Progenitor cell of endocrine pancreas (in vitro differentiated cells): ENCODE data around the gene PRKCSH. TPM values are rescaled to one million over a fixed set of nuclear protein-coding genes. Genes with fewer than 3 reads are reported as not detected.

Experiments used
- DNase-seq: peaks from one replicate; pipeline ENCODE4 v3.0.0; 2021; ENCODE audit warnings: low spot score; ENCODE audit not compliant: unreplicated experiment
- H3K27ac Mint-ChIP-seq: 2 replicates; pipeline ENCODE4 v1.8.0; 2021; ENCODE audit warnings: mild to moderate bottlenecking, moderate library complexity, mixed read lengths
- H3K27me3 Mint-ChIP-seq: 2 replicates; pipeline ENCODE4 v1.8.0; 2021; ENCODE audit warnings: mixed read lengths
- H3K36me3 Mint-ChIP-seq: 2 replicates; pipeline ENCODE4 v1.8.0; 2022; ENCODE audit warnings: mixed read lengths; ENCODE audit not compliant: insufficient read depth
- H3K4me1 Mint-ChIP-seq: 2 replicates; pipeline ENCODE4 v1.8.0; 2021; ENCODE audit warnings: low read depth, mixed read lengths
- H3K4me3 Mint-ChIP-seq: 2 replicates; pipeline ENCODE4 v1.8.0; 2021; ENCODE audit warnings: low read depth, mild to moderate bottlenecking, moderate library complexity, mixed read lengths
- H3K9me3 Mint-ChIP-seq: 2 replicates; pipeline ENCODE4 v1.8.0; 2021; ENCODE audit warnings: low read depth, mixed read lengths
- total RNA-seq: library from RNA; stranded (reverse); gene quantifications from 2 replicates; pipeline ENCODE4 v1.2.1, GENCODE V29; 2021
- TF ChIP-seq, protein P1 (sequence below): fragments of 200-600 bp; sonication (generic); IDR thresholded peaks from one replicate; pipeline ENCODE4 v1.5.0; 2021; ENCODE audit warnings: antibody characterized with exemption, mild to moderate bottlenecking; ENCODE audit not compliant: unreplicated experiment

PRKCSH gene
- total RNA-seq, 1 donor from 2014 or later: 437 TPM

DNA sequence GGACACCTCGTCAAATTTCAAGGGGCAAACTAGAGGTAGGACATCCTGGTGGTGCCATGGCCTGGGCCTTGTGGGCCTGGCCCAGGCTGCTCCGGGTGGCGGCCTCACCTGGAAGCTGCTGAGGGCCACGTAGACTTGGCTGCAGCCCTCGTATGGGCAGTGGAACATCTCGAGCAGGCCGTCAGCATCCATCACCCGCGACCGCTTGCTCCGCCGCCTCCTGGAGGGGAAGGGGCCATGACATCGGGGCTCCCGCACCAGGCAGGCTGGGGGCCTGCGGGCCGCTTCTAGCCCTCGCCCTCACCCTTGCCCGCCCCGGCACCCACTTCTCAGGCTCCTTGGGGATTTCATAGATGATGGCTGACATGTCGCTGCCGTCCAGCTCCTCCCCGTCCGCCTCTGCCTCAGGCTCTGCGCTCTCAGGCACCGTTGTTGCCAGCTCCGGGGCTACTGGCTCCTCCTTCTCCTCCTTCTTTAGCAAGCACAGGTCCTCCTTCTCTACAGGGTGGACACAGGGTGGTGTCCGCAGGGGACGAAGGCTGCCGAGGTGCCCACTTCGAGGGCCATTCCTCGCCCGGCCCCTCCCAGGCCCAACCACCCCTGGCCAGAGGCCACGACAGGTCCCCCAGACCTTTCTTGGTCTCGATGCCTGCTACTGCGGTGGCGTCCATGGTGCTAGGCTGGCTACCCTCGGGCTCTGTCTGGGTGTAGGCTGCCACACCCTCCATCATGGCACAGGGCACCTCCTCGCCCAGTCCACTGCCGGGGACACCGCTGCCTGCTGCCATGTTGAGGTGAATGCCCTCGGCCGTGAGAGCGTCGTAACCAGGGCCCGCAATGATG, 51.4 kb downstream of the PRKCSH start:
- Mint-ChIP-seq H3K4me3 (no peak overlapping the region), H3K27me3 (peaks cover 11% of the 10 kb centered on the region), H3K36me3 (peaks cover 14% of the 10 kb centered on the region), H3K27ac (no peak overlapping the region), H3K9me3 (no peaks in the 10 kb centered on the region), H3K4me1 (peaks cover 1% of the 10 kb centered on the region)
- TF ChIP-seq, protein P1, sequence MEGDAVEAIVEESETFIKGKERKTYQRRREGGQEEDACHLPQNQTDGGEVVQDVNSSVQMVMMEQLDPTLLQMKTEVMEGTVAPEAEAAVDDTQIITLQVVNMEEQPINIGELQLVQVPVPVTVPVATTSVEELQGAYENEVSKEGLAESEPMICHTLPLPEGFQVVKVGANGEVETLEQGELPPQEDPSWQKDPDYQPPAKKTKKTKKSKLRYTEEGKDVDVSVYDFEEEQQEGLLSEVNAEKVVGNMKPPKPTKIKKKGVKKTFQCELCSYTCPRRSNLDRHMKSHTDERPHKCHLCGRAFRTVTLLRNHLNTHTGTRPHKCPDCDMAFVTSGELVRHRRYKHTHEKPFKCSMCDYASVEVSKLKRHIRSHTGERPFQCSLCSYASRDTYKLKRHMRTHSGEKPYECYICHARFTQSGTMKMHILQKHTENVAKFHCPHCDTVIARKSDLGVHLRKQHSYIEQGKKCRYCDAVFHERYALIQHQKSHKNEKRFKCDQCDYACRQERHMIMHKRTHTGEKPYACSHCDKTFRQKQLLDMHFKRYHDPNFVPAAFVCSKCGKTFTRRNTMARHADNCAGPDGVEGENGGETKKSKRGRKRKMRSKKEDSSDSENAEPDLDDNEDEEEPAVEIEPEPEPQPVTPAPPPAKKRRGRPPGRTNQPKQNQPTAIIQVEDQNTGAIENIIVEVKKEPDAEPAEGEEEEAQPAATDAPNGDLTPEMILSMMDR: no peak
- DNase-seq: no peak

DNA sequence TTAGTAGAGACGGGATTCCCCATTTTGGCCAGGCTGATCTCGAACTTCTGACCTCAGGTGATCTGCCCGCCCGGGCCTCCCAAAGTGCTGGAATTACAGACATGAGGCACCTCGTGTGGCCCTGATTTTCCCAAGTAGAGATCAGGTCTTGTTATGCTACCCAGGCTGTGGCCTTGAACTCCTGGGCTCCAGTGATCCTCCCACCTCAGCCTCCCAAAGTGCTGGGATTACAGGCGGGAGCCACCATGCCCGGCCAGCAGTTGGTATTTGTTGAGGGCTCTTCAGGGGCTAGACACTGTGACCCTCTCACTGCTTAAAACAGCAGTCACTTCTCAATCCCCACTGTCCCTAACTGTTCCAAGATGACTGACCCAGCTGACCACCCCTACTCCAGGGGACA, 53.9 kb downstream of the PRKCSH start:
- H3K4me1 Mint-ChIP-seq: peaks cover 1% of the 10 kb centered on the region
- no peak for DNase-seq
- TF ChIP-seq, protein P1: no peak
- H3K27ac Mint-ChIP-seq: no peak overlapping the region
- H3K36me3 Mint-ChIP-seq: peaks cover 10% of the 10 kb centered on the region
- H3K9me3 Mint-ChIP-seq: no peaks in the 10 kb centered on the region
- no peak overlapping the region for H3K4me3 Mint-ChIP-seq
- no peaks in the 10 kb centered on the region for H3K27me3 Mint-ChIP-seq

DNA sequence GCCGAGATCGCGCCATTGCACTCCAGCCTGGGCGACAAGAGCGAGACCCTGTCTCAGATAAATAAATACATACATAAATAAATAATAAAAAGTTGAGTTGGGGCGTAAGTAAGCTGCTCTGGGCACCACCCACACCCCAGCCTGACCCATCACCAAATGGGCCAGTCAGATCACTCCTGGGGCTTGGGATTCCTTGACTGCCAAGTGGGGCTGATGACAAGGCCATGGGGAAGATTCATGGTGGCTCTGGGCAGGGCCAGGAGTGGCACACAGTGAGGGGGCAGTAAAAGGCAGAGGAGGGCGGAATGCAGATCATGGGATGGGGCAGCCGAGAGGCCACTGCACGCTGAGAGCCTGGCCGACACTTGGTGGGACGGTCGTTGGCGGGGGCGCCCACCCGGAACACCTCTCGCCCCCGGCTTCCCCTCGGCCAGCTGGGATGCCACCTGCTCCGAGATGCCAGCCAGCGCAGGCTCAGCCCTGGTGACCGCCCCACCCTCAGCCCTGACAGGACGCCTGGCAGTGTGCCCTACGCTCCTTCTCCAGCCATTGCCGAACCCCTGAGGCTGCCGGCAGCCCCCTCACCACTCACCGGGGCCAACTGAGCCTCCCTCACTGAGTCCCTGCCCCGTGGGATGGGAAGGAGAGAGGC, 59.3 kb downstream of the PRKCSH start:
- Mint-ChIP-seq H3K27ac (no peak overlapping the region), H3K4me1 (peaks cover 1% of the 10 kb centered on the region), H3K4me3 (no peak overlapping the region), H3K27me3 (no peaks in the 10 kb centered on the region), H3K9me3 (no peaks in the 10 kb centered on the region), H3K36me3 (peaks cover 5% of the 10 kb centered on the region)
- DNase-seq: no peak
- TF ChIP-seq, protein P1: no peak

DNA sequence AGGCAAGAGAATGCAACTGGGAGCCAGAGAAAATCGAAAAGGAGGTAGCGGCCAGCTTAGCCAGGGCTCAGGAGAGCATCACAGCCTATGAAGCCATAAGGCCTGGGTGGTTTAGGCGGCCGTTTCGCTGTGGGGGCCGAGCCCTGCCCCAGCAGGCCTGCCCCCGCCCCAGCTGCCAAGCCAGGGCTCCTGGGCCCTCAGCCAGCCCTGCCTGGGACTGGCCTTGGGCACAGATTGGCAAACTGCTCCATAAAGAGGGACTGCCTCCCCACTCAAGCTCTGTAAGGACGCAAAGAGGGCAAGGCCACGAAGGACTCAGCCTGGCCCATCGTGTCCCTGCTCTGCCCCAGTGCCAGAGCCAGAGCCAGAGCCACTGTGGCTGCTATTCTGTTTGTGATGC, 60.0 kb downstream of the PRKCSH start:
- no peak overlapping the region for H3K27ac Mint-ChIP-seq
- H3K4me1 Mint-ChIP-seq: peaks cover 1% of the 10 kb centered on the region
- TF ChIP-seq, protein P1: no peak
- no peak for DNase-seq
- peaks cover 6% of the 10 kb centered on the region for H3K36me3 Mint-ChIP-seq
- H3K27me3 Mint-ChIP-seq: no peaks in the 10 kb centered on the region
- no peak overlapping the region for H3K4me3 Mint-ChIP-seq
- no peaks in the 10 kb centered on the region for H3K9me3 Mint-ChIP-seq

DNA sequence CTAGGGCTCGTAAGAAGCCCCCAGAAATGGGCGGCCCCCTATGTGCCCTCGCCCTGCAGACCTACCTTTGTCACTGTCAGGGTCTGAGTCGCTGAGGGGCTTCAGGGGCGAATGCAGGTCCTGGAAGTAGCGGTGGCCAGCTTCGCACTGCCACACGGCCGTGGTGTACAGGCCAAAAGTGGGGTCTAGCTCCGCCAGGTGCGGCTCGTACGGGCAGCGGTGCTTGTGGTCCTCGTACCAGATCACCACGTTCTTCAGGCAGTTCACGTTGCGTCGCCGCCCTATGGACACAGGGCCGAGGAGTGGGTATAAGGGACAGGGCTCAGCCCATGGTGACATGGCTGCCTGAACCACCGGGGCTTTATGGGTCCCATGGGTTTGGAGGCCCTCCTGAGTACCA, 60.5 kb downstream of the PRKCSH start:
- no peaks in the 10 kb centered on the region for H3K27me3 Mint-ChIP-seq

More for the DNA sequence above, 60.5 kb downstream of the PRKCSH start:
- no peak for DNase-seq
- TF ChIP-seq, protein P1: no peak
- Mint-ChIP-seq H3K9me3 (no peaks in the 10 kb centered on the region), H3K4me1 (peaks cover under 1% of the 10 kb centered on the region), H3K27ac (no peak overlapping the region), H3K4me3 (no peak overlapping the region), H3K36me3 (peaks cover 3% of the 10 kb centered on the region)
